K562 (cell line): ENCODE data around the gene DCAF4. TPM values are rescaled to one million over a fixed set of nuclear protein-coding genes. Genes with fewer than 3 reads are reported as not detected.

Experiments
- ATAC-seq: fragments of 200-7000 bp; cut with Tn5 transposase; 3 replicates; pipeline ENCODE4 v1.9.1; 2020; ENCODE audit warnings: moderate library complexity
- BruUV-seq: library from RNA; stranded (reverse); fragments of 400-500 nt; replicated peaks from 2 replicates; lab custom pipeline; 2021; lab: Mats Ljungman, UMichigan
- CTCF ChIA-PET: fragments of 300-600 bp; formaldehyde crosslinking; extraction: SDS; loops from one replicate; lab custom pipeline; 2021; ENCODE audit warnings: low intra/inter-chr PET ratio; lab: Yijun Ruan, JAX
- POLR2A ChIA-PET: fragments of 300-600, 350-650 bp; sonication (Branson Sonifier 250); formaldehyde crosslinking; extraction: SDS; loops from one replicate; lab custom pipeline; 2021; ENCODE audit warnings: antibody characterized with exemption, inconsistent platforms; lab: Yijun Ruan, JAX
- DNase-seq, 4 experiments: peaks; one replicate each; pipeline versions ENCODE4 v3.0.0 to v3.0.0-alpha.2; 2011 to 2018; ENCODE audit warnings: low spot score in 3 of 4, mixed read lengths in 3 of 4; ENCODE audit errors: extremely low read depth in 1 of 4
- FAIRE-seq: peaks from 2 replicates; lab custom pipeline; 2011; peaks lifted over from hg19 to GRCh38; lab: Jason Lieb, UNC
- H2AFZ ChIP-seq: 2 replicates; pipeline ENCODE4 v1.6.0; 2011; ENCODE audit warnings: low read depth, low read length, control low read depth, inconsistent platforms
- H3K27ac ChIP-seq: fragments of 200-600 bp; 3 replicates; pipeline ENCODE4 v1.8.0; 2011; ENCODE audit warnings: low read depth, mild to moderate bottlenecking, control low read depth, inconsistent platforms, low read length, moderate library complexity, mixed read lengths; ENCODE audit errors: extremely low read depth
- H3K27me3 ChIP-seq, 2 experiments: fragments of 300-600 bp in 1 of 2; 2 replicates in 1 of 2; 3 replicates in 1 of 2; pipeline versions ENCODE4 v1.6.0 to v1.8.0; 2011; ENCODE audit warnings: inconsistent platforms in 2 of 2, low read length in 2 of 2, mild to moderate bottlenecking in 1 of 2, mixed read lengths in 1 of 2, moderate library complexity in 1 of 2; ENCODE audit not compliant: control insufficient read depth in 2 of 2, insufficient read depth in 2 of 2
- H3K36me3 ChIP-seq: fragments of 300-600 bp; 3 replicates; pipeline ENCODE4 v1.8.0; 2011; ENCODE audit warnings: mild to moderate bottlenecking, low read length, inconsistent platforms; ENCODE audit not compliant: control insufficient read depth, insufficient read depth
- H3K4me1 ChIP-seq, 2 experiments: fragments of 200-600 bp in 1 of 2; replicated peaks in 1 of 2; 2 replicates in 1 of 2; 3 replicates in 1 of 2; pipeline versions ENCODE4 v1.5.1 to v1.8.0; 2011; ENCODE audit warnings: inconsistent platforms in 2 of 2, low read length in 2 of 2, mild to moderate bottlenecking in 1 of 2, mixed read lengths in 1 of 2, moderate library complexity in 1 of 2; ENCODE audit not compliant: control insufficient read depth in 2 of 2, insufficient read depth in 2 of 2
- H3K4me2 ChIP-seq: 2 replicates; pipeline ENCODE4 v1.6.1; 2011; ENCODE audit warnings: low read length, control low read depth, inconsistent platforms, mixed read lengths; ENCODE audit not compliant: insufficient read depth
- H3K4me3 ChIP-seq: fragments of 200-600 bp; sonication (generic), shearing (Covaris generic); 2 replicates; pipeline ENCODE4 v1.5.1; 2016; ENCODE audit warnings: control low read depth, inconsistent platforms
- H3K79me2 ChIP-seq: fragments of 200-600 bp; 3 replicates; pipeline ENCODE4 v1.8.0; 2011; ENCODE audit warnings: low read length, inconsistent platforms; ENCODE audit not compliant: control insufficient read depth, insufficient read depth
- H3K9ac ChIP-seq, 2 experiments: 2 replicates each; pipeline versions ENCODE4 v1.6.0 to v1.6.1; 2011; ENCODE audit warnings: low read depth in 2 of 2, low read length in 2 of 2, control low read depth in 1 of 2, inconsistent platforms in 1 of 2, mild to moderate bottlenecking in 1 of 2, mixed read lengths in 1 of 2; ENCODE audit not compliant: insufficient read depth in 1 of 2
- H3K9me1 ChIP-seq: one replicate; pipeline ENCODE4 v1.6.0; 2011; ENCODE audit warnings: inconsistent platforms, mild to moderate bottlenecking, low read length, moderate library complexity; ENCODE audit not compliant: control insufficient read depth, insufficient read depth
- H3K9me3 ChIP-seq: replicated peaks from 2 replicates; pipeline ENCODE4 v1.5.1; 2011; ENCODE audit warnings: low read depth, low read length, inconsistent platforms; ENCODE audit not compliant: control insufficient read depth, insufficient read depth
- H4K20me1 ChIP-seq: replicated peaks from 2 replicates; pipeline ENCODE4 v1.6.1; 2011; ENCODE audit warnings: low read length, inconsistent platforms, mixed read lengths; ENCODE audit not compliant: control insufficient read depth, insufficient read depth
- ATF3 ChIP-seq, 2 experiments: fragments of 450-650 bp in 1 of 2; sonication (generic) in 1 of 2; formaldehyde crosslinking in 1 of 2; IDR thresholded peaks in 1 of 2; conservative IDR thresholded peaks in 1 of 2; 2 replicates each; pipeline versions ENCODE4 v1.6.1 to v1.8.1; 2016 to 2023; ENCODE audit warnings: mild to moderate bottlenecking in 2 of 2, moderate library complexity in 2 of 2, inconsistent platforms in 1 of 2, missing genetic modification reagents in 1 of 2
- CHD1 ChIP-seq: fragments of 200-600 bp; sonication (generic); IDR thresholded peaks from one replicate; pipeline ENCODE4 v1.6.1; 2012; ENCODE audit warnings: mild to moderate bottlenecking, moderate library complexity, low read length, inconsistent platforms
- HNRNPLL ChIP-seq: fragments of 200-400 bp; formaldehyde crosslinking; IDR thresholded peaks from 2 replicates; pipeline ENCODE4 v1.6.1; 2017; ENCODE audit warnings: low read length, low read depth, mild to moderate bottlenecking; ENCODE audit not compliant: poor library complexity, severe bottlenecking
- ILF3 ChIP-seq: fragments of 450-650 bp; IDR thresholded peaks from 2 replicates; pipeline ENCODE4 v1.6.1; 2018; ENCODE audit warnings: antibody characterized with exemption, mild to moderate bottlenecking, moderate library complexity, borderline replicate concordance
- MAZ ChIP-seq, 2 experiments: fragments of 450-650 bp in 1 of 2; sonication (generic) in 1 of 2; formaldehyde crosslinking; IDR thresholded peaks in 1 of 2; conservative IDR thresholded peaks in 1 of 2; 2 replicates each; pipeline versions ENCODE4 v1.4.0 to v1.5.0; 2020; ENCODE audit warnings: mild to moderate bottlenecking in 1 of 2, missing genetic modification reagents in 1 of 2
- MLX ChIP-seq, 2 experiments: fragments of 450-650 bp in 1 of 2; sonication (generic) in 1 of 2; formaldehyde crosslinking; conservative IDR thresholded peaks; 2 replicates each; pipeline versions ENCODE4 v1.4.0 to v1.8.1; 2020 to 2022; ENCODE audit warnings: mild to moderate bottlenecking in 1 of 2, missing genetic modification reagents in 1 of 2
- PHTF2 ChIP-seq: fragments of 250-450 bp; sonication (Bioruptor Pico); IDR thresholded peaks from 2 replicates; pipeline ENCODE4 v1.5.0; 2021; ENCODE audit warnings: mild to moderate bottlenecking
- RBBP5 ChIP-seq: fragments of 200-600 bp; sonication (generic); IDR thresholded peaks from 2 replicates; pipeline ENCODE4 v1.6.1; 2012; ENCODE audit warnings: borderline replicate concordance, mild to moderate bottlenecking, low read length, control low read depth, inconsistent platforms; ENCODE audit not compliant: insufficient read depth, poor library complexity, severe bottlenecking
- SAFB ChIP-seq: fragments of 200-400 bp; formaldehyde crosslinking; IDR thresholded peaks from 2 replicates; pipeline ENCODE4 v1.6.1; 2017; ENCODE audit warnings: low read depth, low read length, borderline replicate concordance
- STAG1 ChIP-seq: sonication (generic); formaldehyde crosslinking; IDR thresholded peaks from 2 replicates; pipeline ENCODE4 v1.5.0; 2020; ENCODE audit warnings: missing genetic modification reagents, borderline replicate concordance
- ZNF133 ChIP-seq: fragments of 250-450 bp; sonication (Bioruptor Pico); IDR thresholded peaks from 2 replicates; pipeline ENCODE4 v1.4.0; 2020; ENCODE audit warnings: mild to moderate bottlenecking
- ZNF263 ChIP-seq: sonication (generic); formaldehyde crosslinking; IDR thresholded peaks from 2 replicates; pipeline ENCODE4 v1.8.0; 2022; ENCODE audit warnings: mild to moderate bottlenecking, missing genetic modification reagents, borderline replicate concordance
- WGBS: fragments of 100-300 bp; shearing (Covaris generic); methylation state at CpG from one replicate; pipeline ENCODE4 v1.1.6; 2016; ENCODE audit warnings: low coverage, mixed read lengths; ENCODE audit not compliant: insufficient coverage; ENCODE audit errors: missing lambda C conversion rate; 5-methylcytosine and 5-hydroxymethylcytosine counted together
- in situ Hi-C: fragments of 300-500 bp; cut with MboI; formaldehyde crosslinking; loops from 4 replicates; pipeline ENCODE4 v1.15.0; 2018; ENCODE audit warnings: inconsistent platforms, mixed read lengths
- intact Hi-C: fragments of 100-400 bp; cut with micrococcal nuclease; formaldehyde crosslinking; loops from 2 replicates; pipeline ENCODE4 v1.14.2; 2022
- polyA plus RNA-seq, 8 experiments: library from polyadenylated mRNA; depleted of rRNA in 4 of 8; stranded (reverse) in 5 of 8; unstranded in 3 of 8; fragments of >200 nt; fragmentation: Nextera tagmentation in 2 of 8; fragmentation: Illumina TruSeq in 1 of 8; extraction: Ambion mirVana in 2 of 8; extraction: Trizol in 1 of 8; gene quantifications; 2 replicates each; pipeline versions ENCODE4 v1.2.1 to v1.2.3, GENCODE V29; 2011 to 2014; ENCODE audit warnings: inconsistent platforms in 1 of 8, missing spikeins in 1 of 8
- total RNA-seq, 7 experiments: library from RNA; depleted of rRNA in 6 of 7; stranded (reverse); fragments of >200 nt in 6 of 7; fragmentation: Illumina TruSeq in 2 of 7; extraction: Trizol in 2 of 7; gene quantifications; 2 replicates each; pipeline versions ENCODE4 v1.2.1 to v1.2.3, GENCODE V29; 2011 to 2021; ENCODE audit warnings: low replicate concordance in 1 of 7
- TF ChIP-seq, protein P1 (sequence below), 2 experiments: IDR thresholded peaks; 2 replicates each; pipeline ENCODE4 v1.6.1; 2012; ENCODE audit warnings: improper control_type of control experiment in 2 of 2, low read depth in 2 of 2, low read length in 2 of 2, borderline replicate concordance in 1 of 2

Gene DCAF4
- total and polyA plus RNA-seq, 9 of the 15 experiments (the other 6 are each of a cell fraction or from before 2014, with no cell fraction given), result 2.7 to 49.2 (median 22.9) TPM

GRCh38 chr14:72892879-72893635 lies 33.2 kb upstream of the DCAF4 start:
- Histone ChIP-seq H3K79me2 (no peaks in the 10 kb centered on the region), H3K27me3 (peaks cover 0 to 9% of the 10 kb centered on the region in 2 experiments; a peak in 3 of 5 replicates), H4K20me1 (no peaks in the 10 kb centered on the region), H3K36me3 (no peaks in the 10 kb centered on the region), H3K27ac (no peak overlapping the region), H3K4me1 (peaks cover 6 to 18% of the 10 kb centered on the region in 2 experiments; a peak in 4 of 5 replicates), H3K4me2 (peak overlapping the region; percentile 82), H3K9me3 (no peaks in the 10 kb centered on the region), H2AFZ (peak overlapping the region; percentile 72), H3K9me1 (no peaks in the 10 kb centered on the region), H3K9ac (peak overlapping the region; percentile 37 to 87), H3K4me3 (peak overlapping the region; percentile 52)
- no TSS peak for BruUV-seq
- CTCF ChIA-PET, result no interaction called here
- FAIRE-seq (no peak), DNase-seq (peak; percentile 14 to 51 (median 42)), ATAC-seq (peak; percentile 51)
- in situ Hi-C loops, result no loop called here
- whole genome bisulfite sequencing, result 2% methylated on average over 9 of the region's 68 CpGs
- POLR2A ChIA-PET, result interaction anchor here (1.2 to 2.4 kb wide), 2 partner anchors 10 to 15 kb away, joined by 4 to 9 read pairs; no protein-coding TSS in a partner anchor
- TF ChIP-seq PHTF2 (CRISPR knock-in tag), result no peak
- TF ChIP-seq MLX (CRISPR knock-in tag; conservative IDR thresholded peaks at IDR 0.05), result no peak
- TF ChIP-seq MAZ (CRISPR knock-in tag; conservative IDR thresholded peaks at IDR 0.05 in 1 of 2, IDR thresholded peaks at IDR 0.05 in 1 of 2), result 0 out of 4 replicates have a peak, but pooled peaks of 1 of the 2 experiments have one; percentile 17
- TF ChIP-seq, protein P1, sequence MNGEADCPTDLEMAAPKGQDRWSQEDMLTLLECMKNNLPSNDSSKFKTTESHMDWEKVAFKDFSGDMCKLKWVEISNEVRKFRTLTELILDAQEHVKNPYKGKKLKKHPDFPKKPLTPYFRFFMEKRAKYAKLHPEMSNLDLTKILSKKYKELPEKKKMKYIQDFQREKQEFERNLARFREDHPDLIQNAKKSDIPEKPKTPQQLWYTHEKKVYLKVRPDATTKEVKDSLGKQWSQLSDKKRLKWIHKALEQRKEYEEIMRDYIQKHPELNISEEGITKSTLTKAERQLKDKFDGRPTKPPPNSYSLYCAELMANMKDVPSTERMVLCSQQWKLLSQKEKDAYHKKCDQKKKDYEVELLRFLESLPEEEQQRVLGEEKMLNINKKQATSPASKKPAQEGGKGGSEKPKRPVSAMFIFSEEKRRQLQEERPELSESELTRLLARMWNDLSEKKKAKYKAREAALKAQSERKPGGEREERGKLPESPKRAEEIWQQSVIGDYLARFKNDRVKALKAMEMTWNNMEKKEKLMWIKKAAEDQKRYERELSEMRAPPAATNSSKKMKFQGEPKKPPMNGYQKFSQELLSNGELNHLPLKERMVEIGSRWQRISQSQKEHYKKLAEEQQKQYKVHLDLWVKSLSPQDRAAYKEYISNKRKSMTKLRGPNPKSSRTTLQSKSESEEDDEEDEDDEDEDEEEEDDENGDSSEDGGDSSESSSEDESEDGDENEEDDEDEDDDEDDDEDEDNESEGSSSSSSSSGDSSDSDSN (IDR thresholded peaks at IDR 0.05; ENCODE audit: borderline replicate concordance in 1 of 2, low read depth in 2 of 2, low read length in 2 of 2), result peak in 1 of 2 experiments; percentile 47; a peak in 2 of 4 replicates
- no peak for TF ChIP-seq ZNF133 (CRISPR knock-in tag)
- peak; percentile 8 for TF ChIP-seq RBBP5
- TF ChIP-seq STAG1 (CRISPR knock-in tag), result no peak
- TF ChIP-seq SAFB, result peak; percentile 57; the same call in 1 of the 2 replicates
- peak; percentile 53 for TF ChIP-seq HNRNPLL
- TF ChIP-seq CHD1, result peak; percentile 56
- TF ChIP-seq ATF3 (IDR thresholded peaks at IDR 0.05), result no peak
- TF ChIP-seq ATF3 (CRISPR knock-in tag; conservative IDR thresholded peaks at IDR 0.05), result no peak
- TF ChIP-seq ILF3, result no peak
- TF ChIP-seq ZNF263 (CRISPR knock-in tag), result 0 out of 2 replicates have a peak, but pooled peaks have one; percentile 15
- intact Hi-C loops, result loop anchor here (5.0 kb wide), 1 partner anchor 66 kb away; no protein-coding TSS in a partner anchor
